Measurements from ENCODE around the gene LOXL1. TPM values are rescaled to one million over a fixed set of nuclear protein-coding genes. Genes with fewer than 3 reads are reported as not detected.

The LOXL1 gene
- total RNA-seq, 1 donor from 2014 or later, result 67.2 TPM

DNA sequence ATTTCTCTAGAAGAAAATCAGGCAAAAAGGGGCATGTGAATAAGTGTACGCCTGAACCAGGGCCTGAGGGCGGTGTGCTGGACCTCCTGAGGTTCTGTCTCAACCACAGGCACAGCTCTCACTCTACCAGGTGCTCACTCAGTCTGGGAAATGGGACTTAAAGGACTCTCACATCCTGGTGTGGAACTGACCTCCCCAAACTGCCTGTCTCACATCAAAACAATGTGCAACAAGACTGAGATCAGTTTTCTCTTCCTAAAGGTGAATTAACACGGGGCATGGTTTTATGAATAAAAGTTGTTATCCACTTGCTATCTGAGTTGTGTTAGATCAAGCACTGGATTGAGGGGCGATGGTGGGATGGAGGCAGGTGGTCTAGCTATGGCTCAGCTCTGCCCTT, 61.0 kb downstream of the LOXL1 start:
- Histone ChIP-seq H3K27me3 (ENCODE audit: control insufficient read depth, insufficient read depth, low read length) (no peaks in the 10 kb centered on the region), H3K4me3 (ENCODE audit: low read depth, low read length) (no peak overlapping the region), H3K36me3 (ENCODE audit: control insufficient read depth, insufficient read depth, low read length) (no peaks in the 10 kb centered on the region)
- TF ChIP-seq, protein P1, sequence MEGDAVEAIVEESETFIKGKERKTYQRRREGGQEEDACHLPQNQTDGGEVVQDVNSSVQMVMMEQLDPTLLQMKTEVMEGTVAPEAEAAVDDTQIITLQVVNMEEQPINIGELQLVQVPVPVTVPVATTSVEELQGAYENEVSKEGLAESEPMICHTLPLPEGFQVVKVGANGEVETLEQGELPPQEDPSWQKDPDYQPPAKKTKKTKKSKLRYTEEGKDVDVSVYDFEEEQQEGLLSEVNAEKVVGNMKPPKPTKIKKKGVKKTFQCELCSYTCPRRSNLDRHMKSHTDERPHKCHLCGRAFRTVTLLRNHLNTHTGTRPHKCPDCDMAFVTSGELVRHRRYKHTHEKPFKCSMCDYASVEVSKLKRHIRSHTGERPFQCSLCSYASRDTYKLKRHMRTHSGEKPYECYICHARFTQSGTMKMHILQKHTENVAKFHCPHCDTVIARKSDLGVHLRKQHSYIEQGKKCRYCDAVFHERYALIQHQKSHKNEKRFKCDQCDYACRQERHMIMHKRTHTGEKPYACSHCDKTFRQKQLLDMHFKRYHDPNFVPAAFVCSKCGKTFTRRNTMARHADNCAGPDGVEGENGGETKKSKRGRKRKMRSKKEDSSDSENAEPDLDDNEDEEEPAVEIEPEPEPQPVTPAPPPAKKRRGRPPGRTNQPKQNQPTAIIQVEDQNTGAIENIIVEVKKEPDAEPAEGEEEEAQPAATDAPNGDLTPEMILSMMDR (IDR thresholded peaks at IDR 0.05; ENCODE audit: insufficient read depth, low read length, poor library complexity, severe bottlenecking), result no peak
- no peak for DNase-seq (ENCODE audit: low read depth)

DNA sequence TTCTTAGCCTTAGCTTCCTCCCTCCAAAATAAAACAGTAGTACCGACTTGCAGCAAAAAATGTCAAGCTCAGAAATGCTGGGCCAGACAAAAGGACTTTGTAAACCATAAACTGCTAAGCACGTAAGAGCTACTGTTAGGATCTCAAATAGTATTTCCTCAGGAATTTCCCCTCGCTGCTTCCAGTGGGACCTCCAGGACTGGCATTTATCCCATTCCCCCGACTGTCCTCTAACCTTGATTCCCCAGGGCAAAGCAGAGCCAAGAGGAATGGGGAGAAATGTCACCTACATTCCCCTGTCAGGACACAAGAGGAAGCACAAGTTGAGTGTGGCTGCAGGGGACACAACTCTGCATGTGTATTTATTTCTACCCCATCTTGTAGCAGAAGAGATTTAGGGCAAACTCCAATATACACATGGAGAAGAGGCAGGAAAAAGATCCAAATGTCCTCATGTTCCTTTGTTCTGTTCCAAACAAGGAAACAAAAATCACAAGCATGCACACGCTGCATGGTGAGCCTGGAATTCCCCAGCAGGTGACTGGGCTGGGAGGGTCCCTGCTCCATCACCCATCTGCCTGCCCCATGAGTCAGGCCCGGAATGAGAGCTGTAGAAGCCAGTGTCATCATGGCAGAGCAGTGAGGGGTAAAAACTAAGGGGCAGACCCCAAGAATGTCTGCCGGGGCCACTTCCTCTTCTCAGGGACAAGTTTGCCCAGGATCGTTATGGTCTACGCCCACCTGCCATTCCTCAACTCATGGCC, 61.6 kb downstream of the LOXL1 start:
- Histone ChIP-seq H3K27me3 (ENCODE audit: control insufficient read depth, insufficient read depth, low read length) (no peaks in the 10 kb centered on the region), H3K4me3 (ENCODE audit: low read depth, low read length) (no peak overlapping the region), H3K36me3 (ENCODE audit: control insufficient read depth, insufficient read depth, low read length) (no peaks in the 10 kb centered on the region)
- DNase-seq (ENCODE audit: low read depth), result no peak
- TF ChIP-seq, protein P1 (IDR thresholded peaks at IDR 0.05; ENCODE audit: insufficient read depth, low read length, poor library complexity, severe bottlenecking), result no peak

DNA sequence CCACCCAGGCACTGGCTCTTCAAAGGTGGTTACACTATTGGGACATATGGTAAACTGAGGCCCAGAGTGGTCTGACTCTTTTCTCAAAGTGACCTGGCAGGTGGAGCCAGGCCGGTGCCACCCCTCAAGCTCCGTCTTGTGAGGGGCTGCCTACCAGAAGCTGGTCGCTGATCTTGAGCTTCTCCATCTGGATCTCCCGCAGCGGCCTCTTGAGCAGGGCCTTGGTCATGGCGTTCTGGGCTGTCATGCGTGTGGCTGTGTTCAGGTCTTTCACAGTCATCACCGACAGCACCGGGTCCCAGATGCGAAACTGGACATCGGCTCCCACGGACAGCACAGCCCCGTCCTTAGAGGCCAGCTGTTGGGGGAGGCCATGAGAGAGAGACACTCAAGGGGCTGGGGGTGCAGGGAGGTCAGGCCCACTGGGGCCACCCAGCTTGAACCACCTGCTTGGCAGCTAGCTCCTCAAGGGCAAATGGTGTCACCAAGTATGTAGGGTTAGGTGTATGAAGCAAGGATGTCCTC, 62.2 kb downstream of the LOXL1 start:
- no peak for DNase-seq (ENCODE audit: low read depth)
- Histone ChIP-seq H3K36me3 (ENCODE audit: control insufficient read depth, insufficient read depth, low read length) (no peaks in the 10 kb centered on the region), H3K27me3 (ENCODE audit: control insufficient read depth, insufficient read depth, low read length) (no peaks in the 10 kb centered on the region), H3K4me3 (ENCODE audit: low read depth, low read length) (no peak overlapping the region)
- TF ChIP-seq, protein P1 (IDR thresholded peaks at IDR 0.05; ENCODE audit: insufficient read depth, low read length, poor library complexity, severe bottlenecking), result no peak

DNA sequence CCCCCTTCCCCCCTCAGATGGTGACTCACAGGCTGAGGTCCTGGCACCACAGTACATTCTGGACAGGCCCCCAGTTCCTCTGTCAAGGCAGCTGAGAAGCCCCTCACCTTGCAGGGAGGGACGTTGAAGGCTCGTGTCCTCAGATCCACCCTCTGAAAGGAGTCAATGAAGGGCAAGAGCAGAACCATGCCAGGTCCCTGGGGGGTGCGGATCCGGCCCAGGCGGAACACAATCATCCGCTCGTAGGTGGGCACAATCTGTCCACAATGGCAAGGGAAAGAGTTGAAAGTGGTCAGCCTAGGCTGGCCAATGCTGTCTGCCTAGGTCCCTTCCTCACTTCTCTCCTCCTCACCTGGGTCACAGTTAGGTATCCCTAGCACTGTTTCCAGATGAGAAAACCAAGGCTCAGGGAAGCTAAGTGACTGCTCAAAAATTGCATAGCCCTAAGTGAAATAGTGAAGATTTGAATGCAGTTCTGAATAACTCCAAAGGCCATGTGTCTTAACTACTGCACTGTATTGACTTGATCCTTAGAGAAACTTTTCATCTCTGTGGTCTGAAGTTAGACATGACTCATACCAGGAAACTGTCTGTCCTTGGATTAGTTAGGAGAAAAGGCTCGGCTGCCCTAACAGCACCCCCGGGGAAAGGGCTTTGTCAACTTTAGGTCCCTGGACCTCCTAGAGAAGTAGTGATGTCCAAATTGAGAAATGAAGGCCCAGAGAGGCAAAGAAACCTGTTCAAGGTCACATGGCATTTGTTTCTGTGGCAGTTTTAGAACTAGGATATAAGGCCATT, 62.9 kb downstream of the LOXL1 start:
- Histone ChIP-seq H3K27me3 (ENCODE audit: control insufficient read depth, insufficient read depth, low read length) (no peaks in the 10 kb centered on the region), H3K4me3 (ENCODE audit: low read depth, low read length) (no peak overlapping the region), H3K36me3 (ENCODE audit: control insufficient read depth, insufficient read depth, low read length) (no peaks in the 10 kb centered on the region)
- DNase-seq (ENCODE audit: low read depth), result no peak
- TF ChIP-seq, protein P1 (IDR thresholded peaks at IDR 0.05; ENCODE audit: insufficient read depth, low read length, poor library complexity, severe bottlenecking), result no peak

DNA sequence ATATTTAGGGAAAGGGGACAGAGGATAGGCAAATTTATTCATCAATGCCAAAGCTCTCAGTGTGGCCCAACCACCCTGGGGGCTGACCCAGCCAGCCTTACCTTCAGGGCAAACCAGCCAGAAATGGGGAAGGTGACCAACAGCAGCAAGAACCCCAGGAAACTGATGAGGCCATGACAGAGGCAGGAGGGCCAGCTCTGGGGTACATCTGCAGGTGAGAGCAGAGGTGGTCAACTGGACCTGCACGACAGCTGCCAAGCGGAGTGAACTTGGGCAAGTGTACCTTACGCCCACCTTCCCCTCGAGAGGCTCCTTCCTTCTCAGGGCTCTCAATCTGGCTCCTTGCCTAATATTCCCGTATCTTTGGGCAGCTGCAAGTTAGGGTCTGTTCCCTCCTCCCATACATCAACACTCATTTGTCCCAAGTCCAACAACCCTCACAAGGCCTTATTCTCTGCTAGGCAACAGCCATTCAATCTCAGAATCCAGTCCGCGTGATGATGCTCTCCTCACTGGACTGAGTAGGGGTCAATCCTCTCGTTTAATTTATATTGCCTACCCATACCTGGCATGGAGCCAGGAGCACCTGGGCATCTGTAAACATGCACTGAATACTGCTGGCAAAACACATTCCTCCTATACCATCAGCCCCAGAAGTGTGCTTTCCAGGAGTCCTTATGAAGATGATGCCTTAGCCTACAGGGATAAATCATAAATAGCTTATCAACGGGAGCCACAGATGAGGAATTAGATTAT, 64.2 kb downstream of the LOXL1 start:
- DNase-seq (ENCODE audit: low read depth), result no peak
- Histone ChIP-seq H3K36me3 (ENCODE audit: control insufficient read depth, insufficient read depth, low read length) (no peaks in the 10 kb centered on the region), H3K4me3 (ENCODE audit: low read depth, low read length) (no peak overlapping the region), H3K27me3 (ENCODE audit: control insufficient read depth, insufficient read depth, low read length) (no peaks in the 10 kb centered on the region)
- TF ChIP-seq, protein P1 (IDR thresholded peaks at IDR 0.05; ENCODE audit: insufficient read depth, low read length, poor library complexity, severe bottlenecking), result no peak
